SK-N-SH (cell line): ENCODE results near the gene SSNA1. TPM values are rescaled to one million over a fixed set of nuclear protein-coding genes. Genes with fewer than 3 reads are reported as not detected.

ENCODE experiments used
- CTCF ChIA-PET: fragments of 300-600, 350-600 bp; formaldehyde crosslinking; extraction: SDS; loops from one replicate; lab custom pipeline; 2021; lab: Yijun Ruan, JAX
- POLR2A ChIA-PET: fragments of 350-600 bp; sonication (Branson Sonifier 250); formaldehyde crosslinking; extraction: SDS; loops from one replicate; lab custom pipeline; 2020; ENCODE audit warnings: antibody characterized with exemption, inconsistent platforms; lab: Yijun Ruan, JAX
- DNase-seq: peaks from one replicate; pipeline ENCODE4 v3.0.0; 2012
- H2AFZ ChIP-seq: fragments of 200-600 bp; sonication (generic); 2 replicates; pipeline ENCODE4 v1.8.1; 2016; ENCODE audit warnings: antibody characterized with exemption, mild to moderate bottlenecking, low read depth
- H3F3A ChIP-seq: fragments of 200-600 bp; sonication (generic); replicated peaks from 2 replicates; pipeline ENCODE3; 2016; ENCODE audit warnings: antibody characterized with exemption, mild to moderate bottlenecking; ENCODE audit not compliant: insufficient read depth
- H3K27ac ChIP-seq, 2 experiments: fragments of 200-500 bp in 1 of 2; fragments of 200-600 bp in 1 of 2; sonication (Bioruptor generic) in 1 of 2; sonication (generic), shearing (Covaris generic) in 1 of 2; 2 replicates each; pipeline versions ENCODE4 v1.5.1 to v1.6.1; 2014 to 2016; ENCODE audit warnings: low read depth in 2 of 2, inconsistent platforms in 1 of 2, low read length in 1 of 2, mild to moderate bottlenecking in 1 of 2, mixed read lengths in 1 of 2
- H3K27me3 ChIP-seq: fragments of 200-600 bp; sonication (generic), shearing (Covaris generic); 2 replicates; pipeline ENCODE4 v1.6.1; 2016; ENCODE audit warnings: mixed run types; ENCODE audit not compliant: insufficient read depth
- H3K36me3 ChIP-seq, 2 experiments: fragments of 200-500 bp in 1 of 2; fragments of 200-600 bp in 1 of 2; sonication (Bioruptor generic) in 1 of 2; sonication (generic) in 1 of 2; replicated peaks in 1 of 2; 2 replicates each; pipeline versions ENCODE3 to v1.5.1; 2014 to 2016; ENCODE audit warnings: low read length in 1 of 2, mild to moderate bottlenecking in 1 of 2; ENCODE audit not compliant: insufficient read depth in 2 of 2, control insufficient read depth in 1 of 2
- H3K4me1 ChIP-seq, 2 experiments: fragments of 200-500 bp in 1 of 2; fragments of 200-600 bp in 1 of 2; sonication (Bioruptor generic) in 1 of 2; sonication (generic), shearing (Covaris generic) in 1 of 2; 2 replicates each; pipeline versions ENCODE4 v1.5.1 to v1.6.1; 2014 to 2016; ENCODE audit warnings: low read depth in 1 of 2, low read length in 1 of 2, mixed run types in 1 of 2; ENCODE audit not compliant: insufficient read depth in 2 of 2, control insufficient read depth in 1 of 2
- H3K4me2 ChIP-seq: fragments of 200-600 bp; sonication (generic), shearing (Covaris generic); 2 replicates; pipeline ENCODE4 v1.6.1; 2017; ENCODE audit warnings: mixed run types
- H3K4me3 ChIP-seq, 2 experiments: fragments of 200-500 bp in 1 of 2; fragments of 200-600 bp in 1 of 2; sonication (Bioruptor generic) in 1 of 2; sonication (generic), shearing (Covaris generic) in 1 of 2; 2 replicates each; pipeline versions ENCODE4 v1.5.1 to v1.8.1; 2014 to 2016; ENCODE audit warnings: low read depth in 2 of 2, inconsistent platforms in 1 of 2, low read length in 1 of 2, mild to moderate bottlenecking in 1 of 2, mixed read lengths in 1 of 2, moderate library complexity in 1 of 2
- H3K79me2 ChIP-seq: fragments of 200-600 bp; sonication (generic); 2 replicates; pipeline ENCODE4 v1.8.1; 2017; ENCODE audit warnings: mild to moderate bottlenecking; ENCODE audit not compliant: insufficient read depth
- H3K9ac ChIP-seq: fragments of 200-600 bp; sonication (generic); 2 replicates; pipeline ENCODE4 v1.6.1; 2017; ENCODE audit warnings: mixed run types
- H3K9me2 ChIP-seq: fragments of 200-600 bp; sonication (generic); 2 replicates; pipeline ENCODE4 v1.6.1; 2017; ENCODE audit warnings: mixed run types
- H3K9me3 ChIP-seq: fragments of 200-600 bp; sonication (generic); 2 replicates; pipeline ENCODE4 v1.6.1; 2017; ENCODE audit warnings: mixed run types, mild to moderate bottlenecking, moderate library complexity
- H4K20me1 ChIP-seq: fragments of 200-600 bp; sonication (generic); 2 replicates; pipeline ENCODE4 v1.6.1; 2017; ENCODE audit warnings: mild to moderate bottlenecking, mixed run types; ENCODE audit not compliant: insufficient read depth
- CHD2 ChIP-seq: fragments of 150-350 bp; IDR thresholded peaks from 2 replicates; pipeline ENCODE4 v1.6.1; 2018; ENCODE audit warnings: low read length; ENCODE audit not compliant: partially characterized antibody
- GATA2 ChIP-seq: sonication (generic); formaldehyde crosslinking; IDR thresholded peaks from 2 replicates; pipeline ENCODE4 v1.5.0; 2020; ENCODE audit warnings: mild to moderate bottlenecking, missing genetic modification reagents
- NFIC ChIP-seq: IDR thresholded peaks from 2 replicates; pipeline ENCODE4 v1.4.0; 2012; ENCODE audit warnings: borderline replicate concordance
- NRF1 ChIP-seq: IDR thresholded peaks from 2 replicates; pipeline ENCODE4 v1.6.1; 2012; ENCODE audit warnings: low read depth, mild to moderate bottlenecking, low read length
- RFX5 ChIP-seq: IDR thresholded peaks from 2 replicates; pipeline ENCODE4 v1.6.1; 2012; ENCODE audit warnings: mild to moderate bottlenecking, improper control_type of control experiment, low read length
- RXRA ChIP-seq: IDR thresholded peaks from 2 replicates; pipeline ENCODE4 v1.4.0; 2012; ENCODE audit warnings: low read depth, mild to moderate bottlenecking, borderline replicate concordance
- SIN3A ChIP-seq: IDR thresholded peaks from 2 replicates; pipeline ENCODE4 v1.6.1; 2012; ENCODE audit warnings: low read depth, mild to moderate bottlenecking, low read length, moderate library complexity, borderline replicate concordance
- TAF1 ChIP-seq: IDR thresholded peaks from 2 replicates; pipeline ENCODE4 v1.6.1; 2012; ENCODE audit warnings: low read depth, mild to moderate bottlenecking, low read length, moderate library complexity, borderline replicate concordance
- TCF12 ChIP-seq: IDR thresholded peaks from 2 replicates; pipeline ENCODE4 v1.4.0; 2012
- TEAD4 ChIP-seq: IDR thresholded peaks from 2 replicates; pipeline ENCODE4 v1.4.0; 2012; ENCODE audit warnings: mild to moderate bottlenecking, borderline replicate concordance; ENCODE audit not compliant: insufficient read depth
- WGBS: methylation state at CpG from one replicate; pipeline ENCODE4 v1.1.6; 2017; ENCODE audit warnings: low lambda C conversion rate; 5-methylcytosine and 5-hydroxymethylcytosine counted together
- polyA plus RNA-seq, 3 experiments: library from polyadenylated mRNA; depleted of rRNA; stranded (reverse); fragments of >200 nt; gene quantifications; 2 replicates each; pipeline ENCODE4 v1.2.3, GENCODE V29; 2012
- TF ChIP-seq, protein P1 (sequence below): IDR thresholded peaks from 2 replicates; pipeline ENCODE4 v1.4.0; 2012; ENCODE audit warnings: low read depth, borderline replicate concordance
- TF ChIP-seq, protein P2 (sequence below): IDR thresholded peaks from 2 replicates; pipeline ENCODE4 v1.4.0; 2012; ENCODE audit warnings: low read depth
- TF ChIP-seq, protein P3 (sequence below): IDR thresholded peaks from 2 replicates; pipeline ENCODE4 v1.6.1; 2012; ENCODE audit warnings: mild to moderate bottlenecking, low read depth, low read length, moderate library complexity
- TF ChIP-seq, protein P4 (sequence below): IDR thresholded peaks from 2 replicates; pipeline ENCODE4; 2012
- TF ChIP-seq, protein P5 (sequence below): fragments of 150-350 bp; IDR thresholded peaks from 2 replicates; pipeline ENCODE4 v1.6.1; 2017; ENCODE audit warnings: antibody characterized with exemption, low read length, low read depth, borderline replicate concordance

SSNA1 gene
- polyA plus RNA-seq, 1 of the 3 experiments (the other 2 are of a cell fraction): 124 TPM

DNA sequence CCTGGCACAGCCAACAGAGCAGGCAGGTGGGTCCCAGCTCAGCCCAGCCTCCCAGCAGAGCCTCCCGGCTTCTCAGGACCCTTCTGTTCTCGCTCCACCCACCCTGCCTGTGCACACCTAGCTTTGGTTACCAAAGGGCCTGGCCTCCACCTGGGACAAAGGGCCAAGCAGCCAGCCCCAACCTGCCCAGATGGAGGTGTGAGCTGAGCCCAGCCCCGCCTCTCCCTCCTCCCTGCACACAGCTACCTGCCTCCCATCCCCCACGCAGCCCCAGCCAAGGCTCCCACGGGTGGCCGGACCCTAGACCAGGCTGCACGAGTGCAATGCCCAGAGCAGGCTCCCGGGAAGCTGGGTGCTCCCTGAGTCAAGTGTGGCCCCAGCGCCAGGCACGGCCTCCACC lies 6.4 kb downstream of the SSNA1 start:
- ChIA-PET CTCF (interaction anchor here (1.3 to 2.0 kb wide), 5 partner anchors 28 to 166 kb away, joined by 3 to 9 read pairs (median 5); partner anchors contain the start of genes NPDC1 and RNF224), POLR2A (interaction anchor here (1.4 to 1.5 kb wide), 2 partner anchors 10 to 65 kb away, joined by 3 read pairs; no protein-coding TSS in a partner anchor)
- Histone ChIP-seq H3K4me1 (peaks cover 13 to 24% of the 10 kb centered on the region in 2 experiments; a peak in 3 of 4 replicates), H3K27me3 (no peaks in the 10 kb centered on the region), H3K4me2 (no peak overlapping the region), H3K9me2 (no peaks in the 10 kb centered on the region), H3K79me2 (peaks cover 71% of the 10 kb centered on the region), H4K20me1 (peaks cover 63% of the 10 kb centered on the region), H3K4me3 (no peak overlapping the region), H3K9me3 (no peaks in the 10 kb centered on the region), H3F3A (peaks cover 2% of the 10 kb centered on the region), H3K36me3 (peaks cover 3 to 20% of the 10 kb centered on the region in 2 experiments), H2AFZ (no peak overlapping the region), H3K27ac (no peak overlapping the region), H3K9ac (no peak overlapping the region)
- no peak for DNase-seq
- TF ChIP-seq CHD2: no peak
- TF ChIP-seq GATA2 (CRISPR knock-in tag): no peak
- no peak for TF ChIP-seq SIN3A
- TF ChIP-seq, protein P1, sequence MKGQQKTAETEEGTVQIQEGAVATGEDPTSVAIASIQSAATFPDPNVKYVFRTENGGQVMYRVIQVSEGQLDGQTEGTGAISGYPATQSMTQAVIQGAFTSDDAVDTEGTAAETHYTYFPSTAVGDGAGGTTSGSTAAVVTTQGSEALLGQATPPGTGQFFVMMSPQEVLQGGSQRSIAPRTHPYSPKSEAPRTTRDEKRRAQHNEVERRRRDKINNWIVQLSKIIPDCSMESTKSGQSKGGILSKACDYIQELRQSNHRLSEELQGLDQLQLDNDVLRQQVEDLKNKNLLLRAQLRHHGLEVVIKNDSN: no peak
- TF ChIP-seq, protein P2, sequence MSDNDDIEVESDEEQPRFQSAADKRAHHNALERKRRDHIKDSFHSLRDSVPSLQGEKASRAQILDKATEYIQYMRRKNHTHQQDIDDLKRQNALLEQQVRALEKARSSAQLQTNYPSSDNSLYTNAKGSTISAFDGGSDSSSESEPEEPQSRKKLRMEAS: no peak
- TF ChIP-seq RFX5: no peak
- TF ChIP-seq NFIC: no peak
- TF ChIP-seq, protein P3, sequence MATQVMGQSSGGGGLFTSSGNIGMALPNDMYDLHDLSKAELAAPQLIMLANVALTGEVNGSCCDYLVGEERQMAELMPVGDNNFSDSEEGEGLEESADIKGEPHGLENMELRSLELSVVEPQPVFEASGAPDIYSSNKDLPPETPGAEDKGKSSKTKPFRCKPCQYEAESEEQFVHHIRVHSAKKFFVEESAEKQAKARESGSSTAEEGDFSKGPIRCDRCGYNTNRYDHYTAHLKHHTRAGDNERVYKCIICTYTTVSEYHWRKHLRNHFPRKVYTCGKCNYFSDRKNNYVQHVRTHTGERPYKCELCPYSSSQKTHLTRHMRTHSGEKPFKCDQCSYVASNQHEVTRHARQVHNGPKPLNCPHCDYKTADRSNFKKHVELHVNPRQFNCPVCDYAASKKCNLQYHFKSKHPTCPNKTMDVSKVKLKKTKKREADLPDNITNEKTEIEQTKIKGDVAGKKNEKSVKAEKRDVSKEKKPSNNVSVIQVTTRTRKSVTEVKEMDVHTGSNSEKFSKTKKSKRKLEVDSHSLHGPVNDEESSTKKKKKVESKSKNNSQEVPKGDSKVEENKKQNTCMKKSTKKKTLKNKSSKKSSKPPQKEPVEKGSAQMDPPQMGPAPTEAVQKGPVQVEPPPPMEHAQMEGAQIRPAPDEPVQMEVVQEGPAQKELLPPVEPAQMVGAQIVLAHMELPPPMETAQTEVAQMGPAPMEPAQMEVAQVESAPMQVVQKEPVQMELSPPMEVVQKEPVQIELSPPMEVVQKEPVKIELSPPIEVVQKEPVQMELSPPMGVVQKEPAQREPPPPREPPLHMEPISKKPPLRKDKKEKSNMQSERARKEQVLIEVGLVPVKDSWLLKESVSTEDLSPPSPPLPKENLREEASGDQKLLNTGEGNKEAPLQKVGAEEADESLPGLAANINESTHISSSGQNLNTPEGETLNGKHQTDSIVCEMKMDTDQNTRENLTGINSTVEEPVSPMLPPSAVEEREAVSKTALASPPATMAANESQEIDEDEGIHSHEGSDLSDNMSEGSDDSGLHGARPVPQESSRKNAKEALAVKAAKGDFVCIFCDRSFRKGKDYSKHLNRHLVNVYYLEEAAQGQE: no peak
- no peak for TF ChIP-seq TEAD4
- TF ChIP-seq, protein P4, sequence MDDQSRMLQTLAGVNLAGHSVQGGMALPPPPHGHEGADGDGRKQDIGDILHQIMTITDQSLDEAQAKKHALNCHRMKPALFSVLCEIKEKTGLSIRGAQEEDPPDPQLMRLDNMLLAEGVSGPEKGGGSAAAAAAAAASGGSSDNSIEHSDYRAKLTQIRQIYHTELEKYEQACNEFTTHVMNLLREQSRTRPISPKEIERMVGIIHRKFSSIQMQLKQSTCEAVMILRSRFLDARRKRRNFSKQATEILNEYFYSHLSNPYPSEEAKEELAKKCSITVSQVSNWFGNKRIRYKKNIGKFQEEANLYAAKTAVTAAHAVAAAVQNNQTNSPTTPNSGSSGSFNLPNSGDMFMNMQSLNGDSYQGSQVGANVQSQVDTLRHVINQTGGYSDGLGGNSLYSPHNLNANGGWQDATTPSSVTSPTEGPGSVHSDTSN: no peak
- no peak for TF ChIP-seq TAF1
- TF ChIP-seq, protein P5, sequence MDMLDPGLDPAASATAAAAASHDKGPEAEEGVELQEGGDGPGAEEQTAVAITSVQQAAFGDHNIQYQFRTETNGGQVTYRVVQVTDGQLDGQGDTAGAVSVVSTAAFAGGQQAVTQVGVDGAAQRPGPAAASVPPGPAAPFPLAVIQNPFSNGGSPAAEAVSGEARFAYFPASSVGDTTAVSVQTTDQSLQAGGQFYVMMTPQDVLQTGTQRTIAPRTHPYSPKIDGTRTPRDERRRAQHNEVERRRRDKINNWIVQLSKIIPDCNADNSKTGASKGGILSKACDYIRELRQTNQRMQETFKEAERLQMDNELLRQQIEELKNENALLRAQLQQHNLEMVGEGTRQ: no peak
- no peak for TF ChIP-seq RXRA
- no peak for TF ChIP-seq NRF1
- TF ChIP-seq TCF12: no peak
- 84% methylated on average over 9 of the region's 10 CpGs for WGBS
